Mesendoderm (in vitro differentiated cells): ENCODE measurements around the gene STARD5.

Source experiments
- DNase-seq: peaks from one replicate; pipeline ENCODE4 v3.0.0; 2013
- H2AK5ac ChIP-seq: 2 replicates; pipeline ENCODE4 v1.6.1; 2013; ENCODE audit warnings: low read length, inconsistent platforms
- H2BK120ac ChIP-seq: 2 replicates; pipeline ENCODE4 v1.6.1; 2013; ENCODE audit warnings: low read depth, mild to moderate bottlenecking, low read length, moderate library complexity, mixed read lengths
- H2BK15ac ChIP-seq: replicated peaks from 2 replicates; pipeline ENCODE4 v1.6.1; 2013; ENCODE audit warnings: low read depth, mild to moderate bottlenecking, moderate library complexity
- H2BK5ac ChIP-seq: 2 replicates; pipeline ENCODE4 v1.6.1; 2013; ENCODE audit warnings: low read length, inconsistent platforms
- H3K18ac ChIP-seq: 2 replicates; pipeline ENCODE4 v1.6.1; 2013; ENCODE audit warnings: mild to moderate bottlenecking, low read length, mixed read lengths
- H3K23ac ChIP-seq: one replicate; pipeline ENCODE4 v1.6.1; 2013; ENCODE audit warnings: low read length
- H3K27ac ChIP-seq: 2 replicates; pipeline ENCODE4 v1.5.1; 2013; ENCODE audit warnings: low read depth, mild to moderate bottlenecking, inconsistent platforms, low read length, moderate library complexity
- H3K27me3 ChIP-seq: 2 replicates; pipeline ENCODE4 v1.6.1; 2013; ENCODE audit warnings: low read length, control low read depth, mild to moderate bottlenecking, inconsistent platforms; ENCODE audit not compliant: insufficient read depth, poor library complexity
- H3K36me3 ChIP-seq: 2 replicates; pipeline ENCODE4 v1.6.1; 2013; ENCODE audit warnings: low read length, inconsistent platforms; ENCODE audit not compliant: control insufficient read depth, insufficient read depth
- H3K4ac ChIP-seq: one replicate; pipeline ENCODE4 v1.6.1; 2013; ENCODE audit warnings: low read depth, mild to moderate bottlenecking, low read length, moderate library complexity
- H3K4me1 ChIP-seq: 2 replicates; pipeline ENCODE4 v1.6.1; 2013; ENCODE audit warnings: low read depth, low read length, inconsistent platforms; ENCODE audit not compliant: control insufficient read depth
- H3K4me2 ChIP-seq: 2 replicates; pipeline ENCODE4 v1.6.1; 2013; ENCODE audit warnings: low read length
- H3K4me3 ChIP-seq: 2 replicates; pipeline ENCODE4 v1.5.1; 2013; ENCODE audit warnings: mild to moderate bottlenecking, low read length
- H3K56ac ChIP-seq: one replicate; pipeline ENCODE4 v1.6.1; 2013; ENCODE audit warnings: low read length
- H3K79me1 ChIP-seq: 2 replicates; pipeline ENCODE4 v1.6.1; 2013; ENCODE audit warnings: low read length, inconsistent platforms
- H3K79me2 ChIP-seq: 2 replicates; pipeline ENCODE4 v1.6.1; 2013; ENCODE audit warnings: mild to moderate bottlenecking, low read length; ENCODE audit not compliant: control insufficient read depth, insufficient read depth
- H3K9ac ChIP-seq: 2 replicates; pipeline ENCODE4 v1.6.1; 2013; ENCODE audit warnings: low read length, inconsistent platforms
- H4K5ac ChIP-seq: one replicate; pipeline ENCODE4 v1.6.1; 2013; ENCODE audit warnings: low read length
- H4K8ac ChIP-seq: one replicate; pipeline ENCODE4 v1.6.1; 2013; ENCODE audit warnings: low read depth, mild to moderate bottlenecking, control low read depth, low read length, moderate library complexity
- WGBS: extraction: QIAGEN DNeasy Blood & Tissue Kit; methylation state at CpG from one replicate; pipeline ENCODE4 v1.1.7; 2013; ENCODE audit warnings: low lambda C conversion rate, missing lambda C conversion rate; ENCODE audit not compliant: insufficient coverage; ENCODE audit errors: extremely low coverage; 5-methylcytosine and 5-hydroxymethylcytosine counted together

STARD5 gene

GRCh38 chr15:81336568-81336967 is 12.6 kb upstream of the STARD5 start:
- Histone ChIP-seq H4K5ac (no peak overlapping the region), H2BK15ac (no peak overlapping the region), H3K79me2 (no peaks in the 10 kb centered on the region), H3K23ac (no peak overlapping the region), H3K36me3 (no peaks in the 10 kb centered on the region), H4K8ac (no peak overlapping the region), H2BK5ac (no peak overlapping the region), H2AK5ac (no peak overlapping the region), H3K4ac (no peak overlapping the region), H2BK120ac (no peak overlapping the region), H3K4me2 (no peak overlapping the region), H3K9ac (no peak overlapping the region), H3K27ac (no peak overlapping the region), H3K79me1 (no peaks in the 10 kb centered on the region), H3K56ac (no peak overlapping the region), H3K4me3 (no peak overlapping the region), H3K4me1 (no peaks in the 10 kb centered on the region), H3K18ac (no peak overlapping the region), H3K27me3 (no peaks in the 10 kb centered on the region)
- no CpG with 5 or more reads among the region's 4 CpGs for WGBS
- peak; percentile 13 for DNase-seq

GRCh38 chr15:81335631-81336030 is 11.7 kb upstream of the STARD5 start:
- no peaks in the 10 kb centered on the region for H3K27me3 ChIP-seq
- H3K23ac ChIP-seq, result no peak overlapping the region
- H3K4ac ChIP-seq, result no peak overlapping the region
- no peak overlapping the region for H3K9ac ChIP-seq
- DNase-seq, result no peak
- H3K4me1 ChIP-seq, result no peaks in the 10 kb centered on the region
- H2BK15ac ChIP-seq, result no peak overlapping the region
- H4K5ac ChIP-seq, result no peak overlapping the region
- H3K56ac ChIP-seq, result no peak overlapping the region
- no CpG with 5 or more reads among the region's 4 CpGs for WGBS
- no peak overlapping the region for H2AK5ac ChIP-seq
- H2BK5ac ChIP-seq, result no peak overlapping the region
- H3K4me2 ChIP-seq, result no peak overlapping the region
- H3K36me3 ChIP-seq, result no peaks in the 10 kb centered on the region
- H3K18ac ChIP-seq, result no peak overlapping the region
- no peaks in the 10 kb centered on the region for H3K79me1 ChIP-seq
- H2BK120ac ChIP-seq, result no peak overlapping the region
- H3K4me3 ChIP-seq, result no peak overlapping the region
- H4K8ac ChIP-seq, result no peak overlapping the region
- H3K27ac ChIP-seq, result no peak overlapping the region
- H3K79me2 ChIP-seq, result no peaks in the 10 kb centered on the region

- Histone ChIP-seq H3K4ac (no peak overlapping the region), H3K79me2 (no peaks in the 10 kb centered on the region), H2AK5ac (no peak overlapping the region), H3K56ac (no peak overlapping the region), H3K27ac (no peak overlapping the region), H3K36me3 (no peaks in the 10 kb centered on the region), H3K23ac (no peak overlapping the region), H4K8ac (no peak overlapping the region), H3K9ac (no peak overlapping the region), H3K4me2 (no peak overlapping the region), H3K4me3 (no peak overlapping the region), H2BK5ac (no peak overlapping the region), H4K5ac (no peak overlapping the region), H3K18ac (no peak overlapping the region), H3K79me1 (no peaks in the 10 kb centered on the region), H3K27me3 (no peaks in the 10 kb centered on the region), H2BK15ac (no peak overlapping the region), H3K4me1 (no peaks in the 10 kb centered on the region), H2BK120ac (no peak overlapping the region)
- WGBS, result no CpG with 5 or more reads among the region's 10 CpGs
- DNase-seq, result no peak
Observed at GRCh38 chr15:81334768-81335435, 11.0 kb upstream of the STARD5 start.

- Histone ChIP-seq H3K79me1 (no peaks in the 10 kb centered on the region), H3K27ac (no peak overlapping the region), H2BK120ac (no peak overlapping the region), H3K4ac (no peak overlapping the region), H3K18ac (no peak overlapping the region), H3K27me3 (no peaks in the 10 kb centered on the region), H3K36me3 (no peaks in the 10 kb centered on the region), H3K4me3 (no peak overlapping the region), H3K4me2 (no peak overlapping the region), H2BK15ac (no peak overlapping the region), H3K4me1 (no peaks in the 10 kb centered on the region), H2AK5ac (no peak overlapping the region), H2BK5ac (no peak overlapping the region), H3K23ac (no peak overlapping the region), H3K9ac (no peak overlapping the region), H4K8ac (no peak overlapping the region), H3K56ac (no peak overlapping the region), H3K79me2 (no peaks in the 10 kb centered on the region), H4K5ac (no peak overlapping the region)
- WGBS, result no CpG with 5 or more reads among the region's 3 CpGs
- DNase-seq, result no peak
Observed at GRCh38 chr15:81333363-81333762, 9.4 kb upstream of the STARD5 start.

GRCh38 chr15:81332326-81332725 is 8.4 kb upstream of the STARD5 start:
- Histone ChIP-seq H4K8ac (no peak overlapping the region), H3K56ac (no peak overlapping the region), H3K4me3 (no peak overlapping the region), H3K79me1 (no peaks in the 10 kb centered on the region), H3K79me2 (no peaks in the 10 kb centered on the region), H3K36me3 (no peaks in the 10 kb centered on the region), H2BK120ac (no peak overlapping the region), H3K23ac (no peak overlapping the region), H3K27me3 (no peaks in the 10 kb centered on the region), H3K18ac (no peak overlapping the region), H4K5ac (no peak overlapping the region), H3K9ac (no peak overlapping the region), H3K27ac (no peak overlapping the region), H2AK5ac (no peak overlapping the region), H2BK15ac (no peak overlapping the region), H3K4ac (no peak overlapping the region), H2BK5ac (no peak overlapping the region), H3K4me1 (no peaks in the 10 kb centered on the region), H3K4me2 (no peak overlapping the region)
- DNase-seq, result no peak
- WGBS, result no CpG with 5 or more reads among the region's 12 CpGs

- Histone ChIP-seq H3K27ac (no peak overlapping the region), H3K27me3 (no peaks in the 10 kb centered on the region), H3K79me2 (no peaks in the 10 kb centered on the region), H2BK5ac (no peak overlapping the region), H3K4me3 (no peak overlapping the region), H2BK120ac (no peak overlapping the region), H4K8ac (no peak overlapping the region), H3K9ac (no peak overlapping the region), H2BK15ac (no peak overlapping the region), H3K36me3 (no peaks in the 10 kb centered on the region), H3K79me1 (no peaks in the 10 kb centered on the region), H3K23ac (no peak overlapping the region), H4K5ac (no peak overlapping the region), H3K4me2 (no peak overlapping the region), H3K4ac (no peak overlapping the region), H3K4me1 (no peaks in the 10 kb centered on the region), H2AK5ac (no peak overlapping the region), H3K18ac (no peak overlapping the region), H3K56ac (no peak overlapping the region)
- no CpG with 5 or more reads among the region's 15 CpGs for WGBS
- DNase-seq, result no peak
Observed at GRCh38 chr15:81331600-81331999, 7.7 kb upstream of the STARD5 start.
